Measurements from ENCODE around the gene ZNHIT6.
"Not testable (repeated sequence)": the region's sequence is repeated elsewhere in the genome, so short reads cannot be mapped to it uniquely, and the experiment has no call there.

Gene ZNHIT6

DNA sequence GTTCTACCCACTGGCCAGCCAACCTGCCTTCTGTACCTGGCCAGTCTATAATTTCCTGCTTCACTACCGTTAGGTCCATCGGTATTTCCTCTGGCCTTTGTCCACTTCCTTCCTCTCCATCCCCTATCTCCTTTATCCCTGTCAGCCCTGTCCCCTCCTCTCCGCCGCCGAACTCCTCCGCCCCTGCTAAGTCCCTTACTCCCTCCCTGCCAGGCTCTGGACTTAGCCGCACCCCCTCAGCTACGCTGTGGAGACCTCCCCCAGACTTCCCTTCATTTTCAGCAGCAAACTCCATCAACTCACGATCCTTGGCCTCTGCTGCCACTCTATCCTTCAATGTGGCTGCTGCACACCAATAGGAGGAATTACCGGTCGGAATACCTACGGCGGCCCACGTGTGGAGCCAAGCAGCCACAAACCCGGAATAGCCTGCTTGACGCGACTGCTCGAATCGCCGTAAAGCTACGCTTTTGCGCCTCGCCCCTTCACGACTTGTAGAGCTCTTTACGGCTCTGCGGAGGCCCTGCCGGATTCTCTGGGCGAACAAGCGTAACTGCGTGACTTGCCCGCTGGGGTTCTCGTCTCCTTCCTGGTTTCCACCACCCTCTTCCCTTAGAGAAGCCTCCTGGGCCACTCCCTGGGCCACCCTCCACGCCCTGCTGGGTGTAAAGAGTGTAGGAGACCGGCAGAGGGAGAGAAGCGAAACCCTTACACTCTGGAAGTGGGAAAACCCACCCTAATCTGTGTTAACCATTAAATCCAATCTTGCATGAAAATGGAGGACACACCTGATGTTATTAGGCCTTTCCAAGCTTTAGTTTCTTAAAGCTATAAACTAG, at the start of gene ZNHIT6:
Gene ZNHIT6, minus strand, starts transcription at position 444 of the 839 bp plus-strand sequence. Its CDS starts 149 bp downstream, at position 295.
- peak; percentile 95 for DNase-seq

DNA sequence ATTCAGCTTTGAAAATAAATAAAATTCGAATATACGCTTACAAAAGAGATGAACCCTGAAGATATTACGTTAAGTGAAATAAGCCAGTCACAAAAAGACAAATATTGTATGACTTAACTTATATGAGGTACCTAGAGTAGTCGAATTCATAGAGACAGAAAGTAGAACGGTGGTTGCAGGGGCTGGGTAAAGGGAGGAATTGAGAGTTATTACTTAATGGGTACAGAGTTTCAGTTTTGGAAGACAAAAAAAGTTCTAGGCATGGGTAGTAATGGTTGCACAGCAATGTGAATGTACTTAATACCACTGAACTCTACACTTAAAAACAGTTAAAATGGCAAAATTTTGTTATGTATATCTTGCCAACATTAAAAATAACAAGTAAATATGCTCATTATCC, 48.6 kb upstream of the ZNHIT6 start:
- DNase-seq, result no peak

GRCh38 chr1:85748120-85748519, 39.9 kb upstream of the ZNHIT6 start:
- DNase-seq, result no peak

DNA sequence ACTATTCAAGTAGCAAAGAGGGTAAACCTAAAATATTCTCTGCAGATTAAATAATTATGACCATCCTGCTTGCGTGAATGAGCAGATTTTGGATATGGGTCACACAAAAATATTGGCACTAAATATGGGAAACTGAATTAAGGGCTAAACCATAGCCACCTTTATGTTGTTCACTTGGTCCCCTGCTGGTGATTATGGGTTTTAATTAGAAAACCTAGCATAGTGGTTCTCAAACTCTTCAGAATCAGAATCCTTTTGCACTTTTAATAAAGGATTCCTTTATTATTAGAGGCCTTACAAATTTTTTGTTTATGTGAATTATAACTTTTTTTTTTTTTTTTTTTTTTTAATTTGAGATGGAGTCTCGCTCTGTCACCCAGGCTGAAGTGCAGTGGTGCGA, 38.5 kb upstream of the ZNHIT6 start:
- no peak for DNase-seq

- DNase-seq, result no peak
These were observed 35.6 kb upstream of the ZNHIT6 start for GRCh38 chr1:85743814-85744213.

DNA sequence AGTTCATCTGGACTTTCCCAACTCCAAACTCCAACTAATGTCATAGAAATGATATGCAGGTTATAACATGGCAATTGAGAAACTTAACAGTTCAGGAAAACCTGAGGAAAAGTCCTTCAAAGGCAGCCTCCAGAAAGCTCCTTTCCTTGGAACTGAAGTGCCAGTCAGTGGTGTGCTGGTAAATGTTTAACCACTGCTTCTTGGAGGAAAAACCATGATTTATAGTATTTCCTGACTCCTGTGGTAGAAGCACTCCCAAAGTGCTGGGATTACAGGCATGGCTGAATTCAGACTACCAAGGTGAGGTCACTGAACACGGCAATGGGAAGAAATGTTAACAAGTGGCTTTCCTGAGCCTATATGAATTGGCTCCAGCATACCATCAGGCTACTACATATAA, 26.7 kb upstream of the ZNHIT6 start:
- DNase-seq, result no peak

- no peak for DNase-seq
These were observed 10.6 kb upstream of the ZNHIT6 start for GRCh38 chr1:85718678-85719340.

- not testable (repeated sequence) for DNase-seq
These were observed 6.3 kb upstream of the ZNHIT6 start for GRCh38 chr1:85714418-85715114.

DNA sequence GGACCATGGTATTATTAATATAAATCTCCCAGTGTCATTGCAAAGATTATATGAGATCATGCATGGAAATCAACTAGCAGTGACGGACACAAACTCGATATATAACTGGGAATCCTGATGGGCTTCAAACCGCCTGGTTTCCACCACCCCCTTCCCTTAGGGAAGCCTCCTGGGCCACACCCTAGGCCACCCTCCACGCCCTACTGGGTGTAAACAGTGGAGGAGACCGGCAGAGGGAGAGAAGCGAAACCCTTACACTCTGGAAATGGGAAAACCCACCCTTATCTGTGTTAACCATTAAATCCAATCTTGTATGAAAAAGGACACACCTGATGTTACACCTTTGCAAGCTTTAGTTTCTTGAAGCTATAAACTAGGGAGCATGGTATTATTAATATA, 595 bp upstream of the ZNHIT6 start:
- no peak for DNase-seq

GRCh38 chr1:85707267-85707989, 805 bp downstream of the ZNHIT6 start:
- DNase-seq, result no peak

DNA sequence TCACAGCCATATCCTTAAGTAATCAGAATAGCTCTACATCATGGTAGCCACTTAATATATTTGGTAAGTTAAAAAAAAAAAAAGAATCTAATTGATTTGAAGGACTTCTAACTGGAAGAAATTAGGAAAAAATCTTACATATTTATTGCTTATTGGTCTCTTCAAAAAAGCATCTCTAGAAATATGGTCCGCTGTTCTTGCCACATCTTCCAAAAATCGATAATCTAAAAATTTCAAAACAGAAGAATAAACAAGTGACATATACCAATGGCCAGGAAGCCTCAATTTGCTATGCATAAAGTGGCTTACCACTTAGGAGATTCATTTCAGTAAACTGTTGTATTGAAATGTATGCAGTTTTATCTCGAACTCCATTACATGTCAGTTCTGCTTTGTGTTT, 2.3 kb downstream of the ZNHIT6 start:
- no peak for DNase-seq

- no peak for DNase-seq
These were observed 7.8 kb downstream of the ZNHIT6 start for GRCh38 chr1:85700422-85700821.

DNA sequence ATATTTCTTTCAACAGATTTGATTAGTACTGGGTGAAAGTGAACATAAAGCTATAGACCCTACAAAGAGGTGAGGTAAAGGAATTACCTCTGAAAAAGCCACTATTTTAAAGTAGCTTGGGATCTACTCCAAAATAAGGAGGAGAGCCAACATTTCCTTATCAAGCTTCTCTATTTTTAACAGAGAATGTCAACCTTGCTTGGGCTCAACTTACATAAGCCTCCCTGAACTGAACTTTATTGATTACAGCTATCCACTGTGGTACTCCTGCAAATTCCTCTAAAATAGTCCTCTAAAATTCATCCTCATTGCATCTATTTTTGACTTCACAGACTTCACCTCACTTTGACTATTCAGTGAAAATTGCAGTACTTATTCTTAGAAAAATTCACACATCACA, 10.3 kb downstream of the ZNHIT6 start:
- DNase-seq, result no peak

DNA sequence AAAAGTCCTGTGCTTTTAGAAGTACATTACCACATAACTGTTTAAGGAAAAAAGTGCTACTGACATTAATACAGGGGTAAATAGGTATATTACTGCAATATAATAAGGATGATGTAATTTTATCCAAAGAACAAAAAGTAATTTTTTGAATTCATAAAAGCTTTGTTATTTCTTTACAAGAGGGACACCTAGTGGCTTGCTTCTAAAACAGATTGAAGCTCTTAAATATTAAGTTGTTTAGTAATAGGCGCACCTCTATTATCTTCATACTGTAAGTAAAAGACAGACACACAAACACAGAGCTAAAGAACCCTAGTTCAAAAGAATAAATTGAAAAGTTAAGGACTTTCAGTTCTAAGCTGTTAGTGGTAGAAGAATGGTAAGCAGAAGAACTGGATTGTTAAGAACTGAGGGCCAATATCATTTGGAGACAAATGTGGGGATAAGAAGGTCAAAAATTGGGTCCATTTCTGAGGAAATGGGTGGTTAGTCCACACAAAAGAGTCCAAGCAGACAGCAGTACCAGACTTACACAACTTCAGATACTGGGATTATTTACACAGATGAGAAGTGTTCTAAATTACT, 15.4 kb downstream of the ZNHIT6 start:
- peak; percentile 2 for DNase-seq

DNA sequence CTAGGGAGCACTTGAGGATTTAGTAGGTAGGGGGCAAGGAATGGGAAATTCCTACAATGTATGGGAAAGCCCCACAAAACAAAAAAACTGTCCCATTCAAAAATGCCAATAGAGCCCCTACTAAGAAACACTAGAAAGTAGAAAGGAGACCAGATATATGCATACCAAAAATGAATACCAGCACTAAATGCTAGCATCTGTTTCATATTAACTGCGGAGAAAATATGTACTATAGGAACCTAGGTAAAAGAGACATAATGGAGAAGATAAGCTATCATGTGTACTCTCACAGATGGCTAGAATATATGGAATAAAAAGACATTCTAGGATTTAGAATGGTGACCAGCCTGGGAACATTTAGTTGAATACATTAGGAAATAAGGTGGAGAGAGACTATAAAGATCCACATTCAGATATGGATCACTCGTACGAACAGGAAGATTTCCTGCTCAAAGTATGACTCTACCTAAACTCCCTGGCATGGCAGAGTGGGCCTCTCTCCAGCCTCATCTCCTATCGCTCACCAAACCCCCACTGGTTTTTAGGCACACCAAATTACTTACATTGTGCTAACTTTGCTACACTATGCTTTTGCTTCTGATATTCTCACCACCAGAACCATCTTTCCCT, 18.3 kb downstream of the ZNHIT6 start:
- no peak for DNase-seq

GRCh38 chr1:85683292-85684025, 24.8 kb downstream of the ZNHIT6 start:
- no peak for DNase-seq

GRCh38 chr1:85681087-85681486, 27.1 kb downstream of the ZNHIT6 start:
- DNase-seq, result no peak

DNA sequence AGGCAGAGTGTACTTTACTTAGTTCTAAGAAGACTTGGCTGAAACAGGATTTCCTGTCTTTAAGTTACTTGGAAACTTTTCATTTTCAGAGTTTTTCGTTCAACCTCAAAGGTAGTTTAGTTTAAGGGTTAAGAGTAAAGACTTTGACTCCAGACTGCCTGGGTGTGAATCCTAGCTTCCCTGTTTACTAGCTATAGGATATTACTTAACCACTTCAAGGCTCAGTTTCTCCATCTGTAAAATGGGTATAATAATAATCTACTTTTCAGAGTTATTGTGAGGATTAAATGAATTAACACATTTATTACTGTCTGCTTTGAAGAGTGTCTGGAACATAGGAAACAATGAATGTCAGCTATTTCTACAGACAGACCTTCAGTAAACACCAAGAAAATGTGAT, 30.0 kb downstream of the ZNHIT6 start:
- no peak for DNase-seq

DNA sequence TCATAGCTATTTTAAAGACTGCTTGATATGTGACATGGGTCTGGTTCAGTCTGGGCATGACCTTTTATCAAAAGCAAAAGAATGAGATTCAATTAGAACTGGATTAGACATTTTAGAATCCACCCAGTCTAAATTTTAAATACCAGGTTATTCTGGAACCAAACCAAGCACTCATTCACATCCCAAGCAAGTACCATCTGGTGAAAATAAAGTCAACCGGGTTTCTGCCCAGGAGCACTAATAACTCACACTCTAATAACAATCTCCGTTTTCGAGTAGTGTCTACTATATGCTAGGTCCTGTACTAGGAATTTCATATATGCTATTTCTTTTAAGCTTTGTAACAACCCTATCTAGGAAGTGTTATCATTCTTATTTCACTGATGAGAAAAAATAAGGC, 30.6 kb downstream of the ZNHIT6 start:
- no peak for DNase-seq

GRCh38 chr1:85672031-85672660, 36.1 kb downstream of the ZNHIT6 start:
- no peak for DNase-seq

DNA sequence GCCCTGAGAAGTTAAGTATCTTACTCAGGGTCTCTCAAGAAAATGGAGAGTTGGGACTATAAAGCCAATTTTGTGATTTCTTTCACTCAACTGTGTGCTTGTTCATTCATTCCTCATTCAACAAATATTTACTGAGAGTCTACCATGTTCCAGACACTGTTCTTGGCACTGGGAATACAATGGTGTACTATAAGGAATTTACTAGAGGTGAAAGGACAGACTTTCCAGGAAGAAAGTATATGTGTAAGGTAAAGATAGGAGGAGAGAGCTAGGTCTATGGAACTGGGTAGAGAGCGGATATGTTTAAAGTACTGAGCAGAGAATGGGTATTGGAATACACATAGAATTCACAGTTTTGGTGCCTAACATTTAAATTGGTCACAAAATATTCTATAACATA, 42.3 kb downstream of the ZNHIT6 start:
- DNase-seq, result no peak
